Measurements from ENCODE around the gene UBE2I. TPM values are rescaled to one million over a fixed set of nuclear protein-coding genes. Genes with fewer than 3 reads are reported as not detected.

Gene UBE2I
- total RNA-seq (42.1 and 44.4 TPM in 2 replicates), polyA plus RNA-seq (142 and 202 TPM in 2 replicates), polyA minus RNA-seq (ENCODE audit: low replicate concordance) (27.7 and 27.9 TPM in 2 replicates)
- 119 and 157 TPM in 2 replicates for polyA plus RNA-seq (2012)

- Histone ChIP-seq H2AFZ (ENCODE audit: low read length) (peak within 1 kb of the TSS; percentile 97), H3K9me3 (ENCODE audit: control insufficient read depth, insufficient read depth, low read depth, low read length) (no peaks in the 10 kb centered on the region), H3K4me3 (replicated peaks in 1 of 4; ENCODE audit: control extremely low read depth in 1 of 4, insufficient read depth in 1 of 4, low read depth in 3 of 4, low read length in 4 of 4) (peak within 1 kb of the TSS; percentile 66 to 96 (median 90)), H3K27me3 (ENCODE audit: control insufficient read depth, insufficient read depth, low read length) (no peaks in the 10 kb centered on the region), H4K20me1 (ENCODE audit: control insufficient read depth, extremely low read depth, insufficient read depth, low read length) (peaks cover 3% of the 10 kb centered on the region), H3K27ac (ENCODE audit: insufficient read depth, low read length) (peak within 1 kb of the TSS; percentile 100), H3K79me2 (ENCODE audit: control insufficient read depth, insufficient read depth, low read length) (peaks cover 44% of the 10 kb centered on the region), H3K9ac (ENCODE audit: insufficient read depth, low read length) (peak within 1 kb of the TSS; percentile 100), H3K36me3 (ENCODE audit: control insufficient read depth, insufficient read depth, low read length) (peaks cover 10% of the 10 kb centered on the region), H3K4me2 (ENCODE audit: extremely low read depth, insufficient read depth, low read length) (peak within 1 kb of the TSS; percentile 79), H3K4me1 (ENCODE audit: control insufficient read depth, extremely low read depth, insufficient read depth, low read length) (peaks cover 10% of the 10 kb centered on the region)
- DNase-seq (ENCODE audit: low read depth in 2 of 2): peak; percentile 99
- TF ChIP-seq CTCF (conservative IDR thresholded peaks at IDR 0.05 in 1 of 2, IDR thresholded peaks at IDR 0.05 in 1 of 2; ENCODE audit: low read depth in 1 of 2, low read length in 2 of 2) (no peak), EZH2 (IDR thresholded peaks at IDR 0.05; ENCODE audit: low read length, missing control alignments) (no peak)
Measured at GRCh38 chr16:1308977-1309885, at the start of gene UBE2I. TSS of gene UBE2I (plus strand) at chr16:1309636. CDS start at chr16:1314031, 4,395 bp downstream.

GRCh38 chr16:1259760-1260068 lies 49.7 kb upstream of the UBE2I start:
- Histone ChIP-seq H3K9ac (ENCODE audit: insufficient read depth, low read length) (no peak overlapping the region), H4K20me1 (ENCODE audit: control insufficient read depth, extremely low read depth, insufficient read depth, low read length) (no peaks in the 10 kb centered on the region), H3K9me3 (ENCODE audit: control insufficient read depth, insufficient read depth, low read depth, low read length) (no peaks in the 10 kb centered on the region), H2AFZ (ENCODE audit: low read length) (no peak overlapping the region), H3K4me3 (replicated peaks in 1 of 4; ENCODE audit: control extremely low read depth in 1 of 4, insufficient read depth in 1 of 4, low read depth in 3 of 4, low read length in 4 of 4) (no peak overlapping the region), H3K27ac (ENCODE audit: insufficient read depth, low read length) (no peak overlapping the region), H3K4me1 (ENCODE audit: control insufficient read depth, extremely low read depth, insufficient read depth, low read length) (no peaks in the 10 kb centered on the region), H3K79me2 (ENCODE audit: control insufficient read depth, insufficient read depth, low read length) (no peaks in the 10 kb centered on the region), H3K4me2 (ENCODE audit: extremely low read depth, insufficient read depth, low read length) (no peak overlapping the region), H3K27me3 (ENCODE audit: control insufficient read depth, insufficient read depth, low read length) (peaks cover 20% of the 10 kb centered on the region), H3K36me3 (ENCODE audit: control insufficient read depth, insufficient read depth, low read length) (no peaks in the 10 kb centered on the region)
- no peak for DNase-seq (ENCODE audit: low read depth in 2 of 2)
- TF ChIP-seq EZH2 (IDR thresholded peaks at IDR 0.05; ENCODE audit: low read length, missing control alignments): no peak
- no peak for TF ChIP-seq CTCF (conservative IDR thresholded peaks at IDR 0.05 in 1 of 2, IDR thresholded peaks at IDR 0.05 in 1 of 2; ENCODE audit: low read depth in 1 of 2, low read length in 2 of 2)

DNA sequence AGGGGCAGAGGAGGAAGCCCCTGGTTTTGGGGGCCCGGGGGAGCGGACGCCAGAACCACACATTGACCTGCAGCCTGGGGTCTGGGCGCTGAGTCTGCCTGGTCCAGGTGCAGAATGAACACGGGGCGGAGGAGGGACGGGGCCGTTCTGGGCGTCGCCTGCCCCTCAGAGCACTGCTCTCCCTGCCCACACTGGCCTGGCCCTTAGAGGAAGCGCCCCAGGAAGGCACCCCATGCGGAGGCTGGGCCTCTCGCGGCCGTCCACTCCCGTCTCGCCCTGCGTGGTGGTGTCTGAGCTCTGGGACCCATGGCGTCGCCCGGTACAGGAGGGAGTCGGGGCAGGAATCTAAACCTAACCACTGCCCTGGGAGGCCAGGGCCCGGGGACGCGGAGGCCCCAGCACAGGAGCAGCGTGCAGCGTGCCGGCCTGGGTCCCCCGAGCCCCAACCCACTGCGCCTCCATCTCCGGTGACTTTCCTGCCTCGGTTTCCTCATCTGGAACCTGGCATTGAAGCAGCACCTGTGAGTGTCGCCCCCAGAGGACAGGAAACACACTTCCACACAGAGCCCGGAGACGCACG lies 49.2 kb upstream of the UBE2I start:
- Histone ChIP-seq H3K27me3 (ENCODE audit: control insufficient read depth, insufficient read depth, low read length) (peaks cover 20% of the 10 kb centered on the region), H4K20me1 (ENCODE audit: control insufficient read depth, extremely low read depth, insufficient read depth, low read length) (no peaks in the 10 kb centered on the region), H3K36me3 (ENCODE audit: control insufficient read depth, insufficient read depth, low read length) (no peaks in the 10 kb centered on the region), H3K79me2 (ENCODE audit: control insufficient read depth, insufficient read depth, low read length) (no peaks in the 10 kb centered on the region), H3K4me1 (ENCODE audit: control insufficient read depth, extremely low read depth, insufficient read depth, low read length) (no peaks in the 10 kb centered on the region), H3K4me2 (ENCODE audit: extremely low read depth, insufficient read depth, low read length) (no peak overlapping the region), H3K4me3 (replicated peaks in 1 of 4; ENCODE audit: control extremely low read depth in 1 of 4, insufficient read depth in 1 of 4, low read depth in 3 of 4, low read length in 4 of 4) (no peak overlapping the region), H3K9ac (ENCODE audit: insufficient read depth, low read length) (no peak overlapping the region), H2AFZ (ENCODE audit: low read length) (no peak overlapping the region), H3K9me3 (ENCODE audit: control insufficient read depth, insufficient read depth, low read depth, low read length) (no peaks in the 10 kb centered on the region), H3K27ac (ENCODE audit: insufficient read depth, low read length) (no peak overlapping the region)
- no peak for DNase-seq (ENCODE audit: low read depth in 2 of 2)
- TF ChIP-seq CTCF (conservative IDR thresholded peaks at IDR 0.05 in 1 of 2, IDR thresholded peaks at IDR 0.05 in 1 of 2; ENCODE audit: low read depth in 1 of 2, low read length in 2 of 2) (no peak), EZH2 (IDR thresholded peaks at IDR 0.05; ENCODE audit: low read length, missing control alignments) (no peak)

All from fibroblast of lung (primary cell).